Stimulated activated CD4-positive, alpha-beta T cell treated with anti-CD3 and anti-CD28 coated beads, Interleukin-4, amount 100 ng/mL, for 24 hours (primary cell): ENCODE data around the gene PPL.
"Not testable (repeated sequence)": the region's sequence is repeated elsewhere in the genome, so short reads cannot be mapped to it uniquely, and the experiment has no call there.

Source experiments
- DNase-seq: peaks from one replicate; pipeline ENCODE4 v3.0.0-alpha.2; 2020

Gene PPL

GRCh38 chr16:4908854-4909401 lies 28.0 kb downstream of the PPL start:
- DNase-seq: no peak

GRCh38 chr16:4904942-4905615 lies 31.9 kb downstream of the PPL start:
- DNase-seq: no peak

GRCh38 chr16:4904108-4904941 lies 32.6 kb downstream of the PPL start:
- DNase-seq: no peak

- no peak for DNase-seq
Measured at GRCh38 chr16:4902038-4902437, 34.9 kb downstream of the PPL start.

GRCh38 chr16:4900750-4901149 lies 36.2 kb downstream of the PPL start:
- no peak for DNase-seq

GRCh38 chr16:4900036-4900435 lies 36.9 kb downstream of the PPL start:
- DNase-seq: no peak

- DNase-seq: no peak
Measured at GRCh38 chr16:4899474-4899846, 37.5 kb downstream of the PPL start.

- no peak for DNase-seq
Measured at GRCh38 chr16:4898811-4899473, 38.0 kb downstream of the PPL start.

GRCh38 chr16:4897328-4897727 lies 39.6 kb downstream of the PPL start:
- no peak for DNase-seq

GRCh38 chr16:4896761-4897160 lies 40.2 kb downstream of the PPL start:
- DNase-seq: not testable (repeated sequence)

- no peak for DNase-seq
Measured at GRCh38 chr16:4895366-4895765, 41.6 kb downstream of the PPL start.

GRCh38 chr16:4894276-4895150 lies 42.4 kb downstream of the PPL start:
- DNase-seq: no peak

- no peak for DNase-seq
Measured at GRCh38 chr16:4893103-4893862, 43.7 kb downstream of the PPL start.

- no peak for DNase-seq
Measured at GRCh38 chr16:4892361-4893102, 44.4 kb downstream of the PPL start.

GRCh38 chr16:4891886-4892216 lies 45.1 kb downstream of the PPL start:
- DNase-seq: no peak

- DNase-seq: no peak
Measured at GRCh38 chr16:4891097-4891885, 45.7 kb downstream of the PPL start.

GRCh38 chr16:4890686-4891085 lies 46.3 kb downstream of the PPL start:
- no peak for DNase-seq

- no peak for DNase-seq
Measured at GRCh38 chr16:4890026-4890425, 46.9 kb downstream of the PPL start.

GRCh38 chr16:4888428-4889135 lies 48.4 kb downstream of the PPL start:
- no peak for DNase-seq

GRCh38 chr16:4886151-4886550 lies 50.8 kb downstream of the PPL start:
- DNase-seq: no peak
